Stomach (tissue), 4 donors: ENCODE results near the gene CASS4.

Experiments
- CTCF ChIP-seq, 7 experiments: fragments of 450-650 bp in 4 of 7; fragments of 200-600 bp in 3 of 7; sonication (generic) in 3 of 7; IDR thresholded peaks; one replicate each; pipeline ENCODE4 v1.5.1; 2016 to 2019; ENCODE audit warnings: antibody characterized with exemption in 7 of 7, control low read depth in 2 of 7, mild to moderate bottlenecking in 1 of 7
- EP300 ChIP-seq: sonication (generic); formaldehyde crosslinking; IDR thresholded peaks from one replicate; pipeline ENCODE4 v1.6.1; 2017; ENCODE audit warnings: antibody characterized with exemption
- POLR2A ChIP-seq, 4 donors: fragments of 450-650 bp; IDR thresholded peaks; one replicate each; pipeline ENCODE4 v1.6.1; 2016; ENCODE audit warnings: antibody characterized with exemption in 4 of 4, control low read depth in 2 of 4, mild to moderate bottlenecking in 1 of 4, moderate library complexity in 1 of 4

- TF ChIP-seq POLR2A (IDR thresholded peaks at IDR 0.05) (no peak), EP300 (no peak), CTCF (IDR thresholded peaks at IDR 0.05) (no peak)
These were observed 35.2 kb downstream of the CASS4 start for GRCh38 chr20:56447227-56447626.
